ENCODE measurements around the gene PCK1. TPM values are rescaled to one million over a fixed set of nuclear protein-coding genes. Genes with fewer than 3 reads are reported as not detected.
A peak's percentile ranks its signal among the peaks of the same experiment; 100 is the strongest.

PCK1 gene
- total RNA-seq, 2 experiments from 2014 or later = not detected

GRCh38 chr20:57566803-57567459 is 6.0 kb downstream of the PCK1 start:
- ChIA-PET CTCF (no interaction called here), POLR2A (no interaction called here)
- no peak for DNase-seq
- H3K36me3 Mint-ChIP-seq = no peaks in the 10 kb centered on the region
- H3K4me1 Mint-ChIP-seq (ENCODE audit: low read depth) = no peaks in the 10 kb centered on the region
- no peak overlapping the region for H3K27ac Mint-ChIP-seq
- intact Hi-C loops (cut with micrococcal nuclease) = no loop called here
- H3K9me3 Mint-ChIP-seq = no peaks in the 10 kb centered on the region
- H3K27me3 Mint-ChIP-seq = peaks cover 14% of the 10 kb centered on the region
- no peak overlapping the region for H3K4me3 Mint-ChIP-seq

- no peak overlapping the region for H3K4me3 Mint-ChIP-seq
- POLR2A ChIA-PET = no interaction called here
- DNase-seq = no peak
- CTCF ChIA-PET = no interaction called here
- intact Hi-C loops (cut with micrococcal nuclease) = no loop called here
- no peaks in the 10 kb centered on the region for H3K9me3 Mint-ChIP-seq
- no peak overlapping the region for H3K27ac Mint-ChIP-seq
- H3K4me1 Mint-ChIP-seq (ENCODE audit: low read depth) = no peaks in the 10 kb centered on the region
- no peaks in the 10 kb centered on the region for H3K36me3 Mint-ChIP-seq
- peaks cover 17% of the 10 kb centered on the region for H3K27me3 Mint-ChIP-seq
Measured at GRCh38 chr20:57567471-57568079, 6.7 kb downstream of the PCK1 start.

- Mint-ChIP-seq H3K36me3 (no peaks in the 10 kb centered on the region), H3K4me3 (no peak overlapping the region), H3K27ac (no peak overlapping the region), H3K27me3 (peaks cover 21% of the 10 kb centered on the region), H3K9me3 (no peaks in the 10 kb centered on the region), H3K4me1 (ENCODE audit: low read depth) (no peaks in the 10 kb centered on the region)
- ChIA-PET CTCF (interaction anchor here (0.9 kb wide), 1 partner anchor 26 kb away, joined by 4 read pairs; no protein-coding TSS in a partner anchor), POLR2A (no interaction called here)
- no peak for DNase-seq
- intact Hi-C loops (cut with micrococcal nuclease) = no loop called here
Measured at GRCh38 chr20:57568088-57568896, 7.4 kb downstream of the PCK1 start.

GRCh38 chr20:57568960-57569359 is 8.1 kb downstream of the PCK1 start:
- no peak for DNase-seq
- intact Hi-C loops (cut with micrococcal nuclease) = no loop called here
- no peak overlapping the region for H3K4me3 Mint-ChIP-seq
- no peaks in the 10 kb centered on the region for H3K36me3 Mint-ChIP-seq
- H3K27ac Mint-ChIP-seq = no peak overlapping the region
- H3K27me3 Mint-ChIP-seq = peaks cover 24% of the 10 kb centered on the region
- H3K4me1 Mint-ChIP-seq (ENCODE audit: low read depth) = no peaks in the 10 kb centered on the region
- no peaks in the 10 kb centered on the region for H3K9me3 Mint-ChIP-seq
- POLR2A ChIA-PET = no interaction called here
- CTCF ChIA-PET = interaction anchor here (0.9 kb wide), 1 partner anchor 26 kb away, joined by 4 read pairs; no protein-coding TSS in a partner anchor

- intact Hi-C loops (cut with micrococcal nuclease) = no loop called here
- H3K4me1 Mint-ChIP-seq (ENCODE audit: low read depth) = no peaks in the 10 kb centered on the region
- POLR2A ChIA-PET = no interaction called here
- peaks cover 29% of the 10 kb centered on the region for H3K27me3 Mint-ChIP-seq
- H3K36me3 Mint-ChIP-seq = no peaks in the 10 kb centered on the region
- H3K27ac Mint-ChIP-seq = no peak overlapping the region
- H3K9me3 Mint-ChIP-seq = no peaks in the 10 kb centered on the region
- no peak for DNase-seq
- H3K4me3 Mint-ChIP-seq = no peak overlapping the region
- CTCF ChIA-PET = interaction anchor here (0.9 kb wide), 1 partner anchor 24 kb away, joined by 3 read pairs; no protein-coding TSS in a partner anchor
Measured at GRCh38 chr20:57570145-57570850, 9.4 kb downstream of the PCK1 start.

GRCh38 chr20:57570920-57571319 is 10.0 kb downstream of the PCK1 start:
- no peaks in the 10 kb centered on the region for H3K36me3 Mint-ChIP-seq
- intact Hi-C loops (cut with micrococcal nuclease) = no loop called here
- H3K27me3 Mint-ChIP-seq = peaks cover 29% of the 10 kb centered on the region
- POLR2A ChIA-PET = no interaction called here
- H3K27ac Mint-ChIP-seq = no peak overlapping the region
- CTCF ChIA-PET = interaction anchor here (0.9 kb wide), 1 partner anchor 24 kb away, joined by 3 read pairs; no protein-coding TSS in a partner anchor
- H3K4me3 Mint-ChIP-seq = no peak overlapping the region
- no peak for DNase-seq
- no peaks in the 10 kb centered on the region for H3K4me1 Mint-ChIP-seq (ENCODE audit: low read depth)
- no peaks in the 10 kb centered on the region for H3K9me3 Mint-ChIP-seq

- Mint-ChIP-seq H3K4me1 (ENCODE audit: low read depth) (no peaks in the 10 kb centered on the region), H3K27ac (no peak overlapping the region), H3K9me3 (no peaks in the 10 kb centered on the region), H3K27me3 (peaks cover 29% of the 10 kb centered on the region), H3K36me3 (no peaks in the 10 kb centered on the region), H3K4me3 (no peak overlapping the region)
- ChIA-PET CTCF (interaction anchor here (1.8 kb wide), 1 partner anchor 11 kb away, joined by 7 read pairs; no protein-coding TSS in a partner anchor), POLR2A (no interaction called here)
- intact Hi-C loops (cut with micrococcal nuclease) = no loop called here
- no peak for DNase-seq
Measured at GRCh38 chr20:57571782-57572416, 11.0 kb downstream of the PCK1 start.

- H3K36me3 Mint-ChIP-seq = no peaks in the 10 kb centered on the region
- CTCF ChIA-PET = interaction anchor here (0.9 to 1.8 kb wide), 2 partner anchors 10 to 22 kb away, joined by 3 to 7 read pairs; no protein-coding TSS in a partner anchor
- intact Hi-C loops (cut with micrococcal nuclease) = no loop called here
- H3K4me1 Mint-ChIP-seq (ENCODE audit: low read depth) = no peaks in the 10 kb centered on the region
- peaks cover 27% of the 10 kb centered on the region for H3K27me3 Mint-ChIP-seq
- no peak for DNase-seq
- H3K4me3 Mint-ChIP-seq = no peak overlapping the region
- POLR2A ChIA-PET = no interaction called here
- no peak overlapping the region for H3K27ac Mint-ChIP-seq
- no peaks in the 10 kb centered on the region for H3K9me3 Mint-ChIP-seq
Measured at GRCh38 chr20:57573242-57573641, 12.3 kb downstream of the PCK1 start.

GRCh38 chr20:57573894-57574293 is 13.0 kb downstream of the PCK1 start:
- POLR2A ChIA-PET = no interaction called here
- Mint-ChIP-seq H3K27ac (no peak overlapping the region), H3K27me3 (peaks cover 25% of the 10 kb centered on the region), H3K36me3 (no peaks in the 10 kb centered on the region), H3K4me3 (no peak overlapping the region), H3K9me3 (no peaks in the 10 kb centered on the region), H3K4me1 (ENCODE audit: low read depth) (no peaks in the 10 kb centered on the region)
- intact Hi-C loops (cut with micrococcal nuclease) = no loop called here
- CTCF ChIA-PET = interaction anchor here (0.9 to 1.8 kb wide), 2 partner anchors 9 to 22 kb away, joined by 3 to 7 read pairs; no protein-coding TSS in a partner anchor
- peak; percentile 20 for DNase-seq

GRCh38 chr20:57574954-57575353 is 14.0 kb downstream of the PCK1 start:
- Mint-ChIP-seq H3K4me3 (no peak overlapping the region), H3K27me3 (peaks cover 28% of the 10 kb centered on the region), H3K9me3 (no peaks in the 10 kb centered on the region), H3K4me1 (ENCODE audit: low read depth) (no peaks in the 10 kb centered on the region), H3K27ac (no peak overlapping the region), H3K36me3 (no peaks in the 10 kb centered on the region)
- intact Hi-C loops (cut with micrococcal nuclease) = no loop called here
- no peak for DNase-seq
- CTCF ChIA-PET = no interaction called here
- POLR2A ChIA-PET = no interaction called here

GRCh38 chr20:57576002-57576401 is 15.1 kb downstream of the PCK1 start:
- Mint-ChIP-seq H3K27me3 (peaks cover 35% of the 10 kb centered on the region), H3K4me1 (ENCODE audit: low read depth) (no peaks in the 10 kb centered on the region)

More at GRCh38 chr20:57576002-57576401, 15.1 kb downstream of the PCK1 start:
- H3K36me3 Mint-ChIP-seq = no peaks in the 10 kb centered on the region
- ChIA-PET POLR2A (no interaction called here), CTCF (interaction anchor here (1.6 kb wide), 1 partner anchor 77 kb away, joined by 3 read pairs; no protein-coding TSS in a partner anchor)
- no peak overlapping the region for H3K4me3 Mint-ChIP-seq
- no peak for DNase-seq
- intact Hi-C loops (cut with micrococcal nuclease) = no loop called here
- no peaks in the 10 kb centered on the region for H3K9me3 Mint-ChIP-seq
- no peak overlapping the region for H3K27ac Mint-ChIP-seq
